H9 (cell line): ENCODE results near the gene HIPK3. TPM values are rescaled to one million over a fixed set of nuclear protein-coding genes. Genes with fewer than 3 reads are reported as not detected.

Experiments
- DNase-seq: peaks from one replicate; pipeline ENCODE4 v3.0.0-alpha.2; 2017
- H2AFZ ChIP-seq: one replicate; pipeline ENCODE4 v1.6.1; 2013; ENCODE audit warnings: mild to moderate bottlenecking, low read length, control low read depth, moderate library complexity
- H2AK5ac ChIP-seq: 2 replicates; pipeline ENCODE4 v1.6.1; 2013; ENCODE audit warnings: low read length, control low read depth, mixed read lengths; ENCODE audit not compliant: insufficient read length
- H2BK120ac ChIP-seq: one replicate; pipeline ENCODE4 v1.6.1; 2013; ENCODE audit warnings: low read depth, mild to moderate bottlenecking, low read length, control low read depth, inconsistent platforms; ENCODE audit not compliant: poor library complexity, severe bottlenecking
- H2BK12ac ChIP-seq: 2 replicates; pipeline ENCODE4 v1.6.1; 2013; ENCODE audit warnings: low read length, control low read depth, mixed read lengths, low read depth; ENCODE audit not compliant: insufficient read length
- H2BK15ac ChIP-seq: 2 replicates; pipeline ENCODE4 v1.6.1; 2013; ENCODE audit warnings: low read depth, low read length, control low read depth
- H2BK20ac ChIP-seq: one replicate; pipeline ENCODE4 v1.6.1; 2013; ENCODE audit warnings: low read depth, mild to moderate bottlenecking, low read length, control low read depth, inconsistent platforms; ENCODE audit not compliant: poor library complexity, severe bottlenecking
- H2BK5ac ChIP-seq: 2 replicates; pipeline ENCODE4 v1.6.1; 2013; ENCODE audit warnings: low read length, control low read depth, mixed read lengths; ENCODE audit not compliant: insufficient read length
- H3K14ac ChIP-seq: 2 replicates; pipeline ENCODE4 v1.6.1; 2013; ENCODE audit warnings: low read length, control low read depth; ENCODE audit not compliant: insufficient read depth
- H3K18ac ChIP-seq: 2 replicates; pipeline ENCODE4 v1.6.1; 2013; ENCODE audit warnings: low read depth, mild to moderate bottlenecking, mixed read lengths, low read length, control low read depth; ENCODE audit not compliant: insufficient read length
- H3K23ac ChIP-seq: 2 replicates; pipeline ENCODE4 v1.6.1; 2013; ENCODE audit warnings: low read length, control low read depth, mixed read lengths, low read depth; ENCODE audit not compliant: insufficient read length
- H3K23me2 ChIP-seq: 2 replicates; pipeline ENCODE4 v1.6.1; 2013; ENCODE audit warnings: low read depth, mild to moderate bottlenecking, mixed read lengths, low read length, control low read depth; ENCODE audit not compliant: insufficient read length, poor library complexity, severe bottlenecking
- H3K27ac ChIP-seq: 2 replicates; pipeline ENCODE4 v1.5.1; 2013; ENCODE audit warnings: low read length, control low read depth, mixed read lengths, low read depth; ENCODE audit not compliant: insufficient read length
- H3K27me3 ChIP-seq: 2 replicates; pipeline ENCODE4 v1.6.1; 2013; ENCODE audit warnings: low read length, control low read depth, inconsistent platforms; ENCODE audit not compliant: insufficient read depth
- H3K4ac ChIP-seq: 2 replicates; pipeline ENCODE4 v1.6.1; 2013; ENCODE audit warnings: low read depth, mild to moderate bottlenecking, control low read depth, inconsistent platforms, low read length, moderate library complexity
- H3K4me1 ChIP-seq: 2 replicates; pipeline ENCODE4 v1.6.1; 2013; ENCODE audit warnings: low read length, control low read depth, inconsistent platforms; ENCODE audit not compliant: insufficient read depth
- H3K4me2 ChIP-seq: 2 replicates; pipeline ENCODE4 v1.6.1; 2013; ENCODE audit warnings: low read length, control low read depth, mixed read lengths; ENCODE audit not compliant: insufficient read length, insufficient read depth
- H3K56ac ChIP-seq: 2 replicates; pipeline ENCODE4 v1.6.1; 2013; ENCODE audit warnings: low read depth, mild to moderate bottlenecking, mixed read lengths, low read length, control low read depth; ENCODE audit not compliant: insufficient read length
- H3K79me1 ChIP-seq: 2 replicates; pipeline ENCODE4 v1.6.1; 2013; ENCODE audit warnings: low read depth, mild to moderate bottlenecking, moderate library complexity, low read length, control low read depth, inconsistent platforms; ENCODE audit not compliant: insufficient read depth, poor library complexity, severe bottlenecking
- H3K79me2 ChIP-seq: 2 replicates; pipeline ENCODE4 v1.6.1; 2013; ENCODE audit warnings: low read length, control low read depth, inconsistent platforms; ENCODE audit not compliant: insufficient read depth
- H3K9ac ChIP-seq: 2 replicates; pipeline ENCODE4 v1.6.1; 2013; ENCODE audit warnings: low read length, control low read depth, mixed read lengths; ENCODE audit not compliant: insufficient read length; ENCODE audit errors: extremely low read depth
- H3K9me3 ChIP-seq: one replicate; pipeline ENCODE4 v1.6.1; 2013; ENCODE audit warnings: low read depth, low read length, inconsistent platforms; ENCODE audit not compliant: control insufficient read depth
- H3T11ph ChIP-seq: one replicate; pipeline ENCODE4 v1.6.1; 2013; ENCODE audit warnings: mild to moderate bottlenecking, low read length, control low read depth, inconsistent platforms
- H4K20me1 ChIP-seq: one replicate; pipeline ENCODE4 v1.6.1; 2013; ENCODE audit not compliant: control insufficient read depth, insufficient read length, insufficient read depth
- H4K5ac ChIP-seq: 2 replicates; pipeline ENCODE4 v1.6.1; 2013; ENCODE audit warnings: low read depth, mild to moderate bottlenecking, mixed read lengths, low read length, control low read depth; ENCODE audit not compliant: insufficient read length
- H4K8ac ChIP-seq: replicated peaks from 2 replicates; pipeline ENCODE4 v1.6.1; 2013; ENCODE audit warnings: low read length, control low read depth, mixed read lengths, low read depth; ENCODE audit not compliant: insufficient read length
- H4K91ac ChIP-seq: 2 replicates; pipeline ENCODE4 v1.6.1; 2013; ENCODE audit warnings: low read depth, mild to moderate bottlenecking, moderate library complexity, mixed read lengths, low read length, control low read depth; ENCODE audit not compliant: insufficient read length
- H3K27ac Mint-ChIP-seq, 3 experiments: 2 replicates in 2 of 3; 3 replicates in 1 of 3; pipeline ENCODE4 v1.8.0; 2020 to 2021; ENCODE audit warnings: mixed read lengths in 3 of 3, mild to moderate bottlenecking in 1 of 3, moderate library complexity in 1 of 3
- H3K27me3 Mint-ChIP-seq: 2 replicates; pipeline ENCODE4 v1.8.0; 2021; ENCODE audit warnings: low read depth, mild to moderate bottlenecking, moderate library complexity, mixed read lengths
- H3K36me3 Mint-ChIP-seq, 3 experiments: 2 replicates in 2 of 3; 3 replicates in 1 of 3; pipeline ENCODE4 v1.8.0; 2020 to 2021; ENCODE audit warnings: low read depth in 3 of 3, mixed read lengths in 3 of 3; ENCODE audit not compliant: insufficient read depth in 1 of 3
- H3K4me1 Mint-ChIP-seq, 2 experiments: 2 replicates each; pipeline ENCODE4 v1.8.0; 2020; ENCODE audit warnings: mixed read lengths in 2 of 2
- H3K4me3 Mint-ChIP-seq, 2 experiments: 2 replicates in 1 of 2; 3 replicates in 1 of 2; pipeline ENCODE4 v1.8.0; 2020 to 2021; ENCODE audit warnings: mild to moderate bottlenecking in 2 of 2, mixed read lengths in 2 of 2, moderate library complexity in 1 of 2
- H3K9me3 Mint-ChIP-seq, 2 experiments: 2 replicates in 1 of 2; 3 replicates in 1 of 2; pipeline ENCODE4 v1.8.0; 2020; ENCODE audit warnings: mild to moderate bottlenecking in 2 of 2, mixed read lengths in 2 of 2, moderate library complexity in 1 of 2
- total RNA-seq: library from RNA; stranded (reverse); gene quantifications from 2 replicates; pipeline ENCODE4 v1.2.1, GENCODE V29; 2021
- TF ChIP-seq, protein P1 (sequence below): fragments of 200-600 bp; sonication (generic); conservative IDR thresholded peaks from 3 replicates; pipeline ENCODE4 v1.8.0; 2021; ENCODE audit warnings: antibody characterized with exemption, mild to moderate bottlenecking

Gene HIPK3
- total RNA-seq, 1 experiment from 2014 or later, result 23.4 TPM

DNA sequence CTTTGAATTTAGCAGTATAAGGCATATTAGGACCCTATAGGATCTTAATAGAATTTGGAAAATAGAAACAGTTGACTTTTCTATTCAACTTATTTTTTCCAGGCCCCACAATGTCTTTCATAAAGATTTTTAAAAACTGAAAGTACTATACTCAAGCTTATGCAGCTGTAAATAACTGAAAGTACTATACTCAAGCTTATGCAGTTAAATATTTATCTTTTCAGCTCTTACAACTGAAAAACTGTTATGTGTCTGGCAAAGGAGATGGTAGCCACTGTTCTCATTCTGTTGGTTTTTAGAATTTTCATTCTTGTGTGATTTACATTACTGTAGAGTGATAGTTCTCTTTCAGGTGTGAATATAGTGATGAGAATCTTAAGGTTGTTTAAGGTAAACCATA is 16.5 kb downstream of the HIPK3 start:
- Mint-ChIP-seq H3K27me3 (no peaks in the 10 kb centered on the region), H3K4me3 (no peak overlapping the region), H3K27ac (no peak overlapping the region; a peak in 1 of 7 replicates), H3K9me3 (no peaks in the 10 kb centered on the region), H3K4me1 (peaks cover 4 to 5% of the 10 kb centered on the region in 2 experiments; a peak in 3 of 4 replicates), H3K36me3 (no peaks in the 10 kb centered on the region)
- Histone ChIP-seq H2BK5ac (no peak overlapping the region), H4K20me1 (no peaks in the 10 kb centered on the region), H3K56ac (no peak overlapping the region), H3K9me3 (no peaks in the 10 kb centered on the region), H3K79me1 (peaks cover 6% of the 10 kb centered on the region), H3K14ac (no peak overlapping the region), H3K23ac (no peak overlapping the region), H3T11ph (no peak overlapping the region), H3K27me3 (no peaks in the 10 kb centered on the region), H3K18ac (no peak overlapping the region), H3K4me1 (no peaks in the 10 kb centered on the region), H4K91ac (no peak overlapping the region), H3K9ac (no peak overlapping the region), H2BK20ac (no peak overlapping the region), H2BK15ac (no peak overlapping the region), H4K5ac (no peak overlapping the region), H3K4ac (no peak overlapping the region), H3K23me2 (no peaks in the 10 kb centered on the region), H2AFZ (no peak overlapping the region), H2BK120ac (no peak overlapping the region), H2BK12ac (no peak overlapping the region), H3K4me2 (no peak overlapping the region), H3K27ac (no peak overlapping the region), H4K8ac (no peak overlapping the region), H3K79me2 (peaks cover 5% of the 10 kb centered on the region; the same call in 1 of the 2 replicates), H2AK5ac (no peak overlapping the region)
- TF ChIP-seq, protein P1, sequence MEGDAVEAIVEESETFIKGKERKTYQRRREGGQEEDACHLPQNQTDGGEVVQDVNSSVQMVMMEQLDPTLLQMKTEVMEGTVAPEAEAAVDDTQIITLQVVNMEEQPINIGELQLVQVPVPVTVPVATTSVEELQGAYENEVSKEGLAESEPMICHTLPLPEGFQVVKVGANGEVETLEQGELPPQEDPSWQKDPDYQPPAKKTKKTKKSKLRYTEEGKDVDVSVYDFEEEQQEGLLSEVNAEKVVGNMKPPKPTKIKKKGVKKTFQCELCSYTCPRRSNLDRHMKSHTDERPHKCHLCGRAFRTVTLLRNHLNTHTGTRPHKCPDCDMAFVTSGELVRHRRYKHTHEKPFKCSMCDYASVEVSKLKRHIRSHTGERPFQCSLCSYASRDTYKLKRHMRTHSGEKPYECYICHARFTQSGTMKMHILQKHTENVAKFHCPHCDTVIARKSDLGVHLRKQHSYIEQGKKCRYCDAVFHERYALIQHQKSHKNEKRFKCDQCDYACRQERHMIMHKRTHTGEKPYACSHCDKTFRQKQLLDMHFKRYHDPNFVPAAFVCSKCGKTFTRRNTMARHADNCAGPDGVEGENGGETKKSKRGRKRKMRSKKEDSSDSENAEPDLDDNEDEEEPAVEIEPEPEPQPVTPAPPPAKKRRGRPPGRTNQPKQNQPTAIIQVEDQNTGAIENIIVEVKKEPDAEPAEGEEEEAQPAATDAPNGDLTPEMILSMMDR, result no peak
- DNase-seq, result no peak
